B cell (primary cell): Measurements from ENCODE around the gene TRDN. TPM values are rescaled to one million over a fixed set of nuclear protein-coding genes. Genes with fewer than 3 reads are reported as not detected.

Experiments
- ATAC-seq: fragments of 200-7000 bp; cut with Tn5 transposase; one replicate; pipeline ENCODE4 v1.10.0; 2021; ENCODE audit warnings: low read depth, mild to moderate bottlenecking, moderate number of reproducible peaks, moderate library complexity
- CTCF ChIA-PET: fragments of 350-600 bp; sonication (Branson Sonifier 250); formaldehyde crosslinking; loops from one replicate; lab custom pipeline; 2021; ENCODE audit warnings: antibody characterized with exemption, inconsistent platforms; lab: Charles Lee
- POLR2A ChIA-PET: fragments of 350-600 bp; sonication (Branson Sonifier 250); formaldehyde crosslinking; loops from one replicate; lab custom pipeline; 2021; ENCODE audit warnings: antibody characterized with exemption; lab: Charles Lee
- DNase-seq: peaks from one replicate; pipeline ENCODE4 v3.0.0; 2013
- H2AFZ ChIP-seq: 2 replicates; pipeline ENCODE4 v1.6.1; 2012; ENCODE audit warnings: mild to moderate bottlenecking, low read depth, low read length; ENCODE audit not compliant: insufficient read depth, poor library complexity, severe bottlenecking
- H3K27ac ChIP-seq, 2 donors: 1 replicate in 1 of 2; 2 replicates in 1 of 2; pipeline ENCODE4 v1.5.1; 2012 to 2013; ENCODE audit warnings: low read length in 2 of 2, mild to moderate bottlenecking in 2 of 2, moderate library complexity in 1 of 2
- H3K27me3 ChIP-seq, 4 experiments: fragments of 200-600 bp in 1 of 4; sonication (generic) in 1 of 4; replicated peaks in 1 of 4; 1 replicate in 2 of 4; 2 replicates in 2 of 4; pipeline versions ENCODE4 v1.6.1 to v1.7.0; 2013 to 2016; ENCODE audit warnings: low read length in 3 of 4, mild to moderate bottlenecking in 2 of 4, mixed read lengths in 1 of 4, moderate library complexity in 1 of 4; ENCODE audit not compliant: insufficient read depth in 4 of 4, control insufficient read depth in 3 of 4; ENCODE audit errors: control extremely low read depth in 1 of 4
- H3K36me3 ChIP-seq, 2 experiments: replicated peaks in 1 of 2; 1 replicate in 1 of 2; 2 replicates in 1 of 2; pipeline versions ENCODE4 v1.6.1 to v1.7.1; 2013; ENCODE audit warnings: low read length in 1 of 2; ENCODE audit not compliant: insufficient read depth in 2 of 2, control insufficient read depth in 1 of 2; ENCODE audit errors: control extremely low read depth in 1 of 2, extremely low read depth in 1 of 2
- H3K4me1 ChIP-seq, 2 donors: fragments of 200-600 bp in 1 of 2; sonication (generic) in 1 of 2; 1 replicate in 1 of 2; 2 replicates in 1 of 2; pipeline versions ENCODE4 v1.5.1 to v1.6.1; 2013 to 2017; ENCODE audit warnings: low read length in 2 of 2; ENCODE audit not compliant: control insufficient read depth in 2 of 2, insufficient read depth in 2 of 2
- H3K4me2 ChIP-seq: replicated peaks from 2 replicates; pipeline ENCODE3; 2012; ENCODE audit warnings: mild to moderate bottlenecking, low read depth, low read length; ENCODE audit not compliant: poor library complexity, severe bottlenecking
- H3K4me3 ChIP-seq, 5 experiments: fragments of 200-600 bp in 1 of 5; sonication (generic) in 1 of 5; 1 replicate in 3 of 5; 2 replicates in 2 of 5; pipeline versions ENCODE4 v1.5.1 to v1.7.0; 2011 to 2016; ENCODE audit warnings: low read length in 4 of 5, mild to moderate bottlenecking in 4 of 5, low read depth in 2 of 5, control low read depth in 1 of 5, moderate library complexity in 1 of 5; ENCODE audit not compliant: insufficient read depth in 1 of 5; ENCODE audit errors: control extremely low read depth in 1 of 5, extremely low read depth in 1 of 5
- H3K79me2 ChIP-seq: fragments of 200-600 bp; sonication (generic); one replicate; pipeline ENCODE4 v1.6.0; 2016; ENCODE audit warnings: low read length; ENCODE audit not compliant: control insufficient read depth, insufficient read depth
- H3K9ac ChIP-seq: fragments of 200-600 bp; sonication (generic); 2 replicates; pipeline ENCODE4 v1.6.1; 2017; ENCODE audit warnings: mild to moderate bottlenecking, low read length, moderate library complexity
- H3K9me3 ChIP-seq, 3 donors: one replicate each; pipeline versions ENCODE4 v1.6.1 to v1.7.1; 2013; ENCODE audit warnings: low read length in 2 of 3; ENCODE audit not compliant: control insufficient read depth in 2 of 3, insufficient read depth in 1 of 3; ENCODE audit errors: control extremely low read depth in 1 of 3
- H4K20me1 ChIP-seq: 2 replicates; pipeline ENCODE4 v1.6.0; 2012; ENCODE audit warnings: mild to moderate bottlenecking, low read length; ENCODE audit not compliant: insufficient read depth, control insufficient read depth, poor library complexity, severe bottlenecking
- H3K27ac Mint-ChIP-seq: one replicate; pipeline ENCODE4 v1.8.0; 2021; ENCODE audit warnings: mixed read lengths
- H3K27me3 Mint-ChIP-seq: one replicate; pipeline ENCODE4 v1.8.0; 2021; ENCODE audit warnings: mixed read lengths
- H3K4me1 Mint-ChIP-seq: one replicate; pipeline ENCODE4 v1.8.0; 2021; ENCODE audit warnings: mixed read lengths
- H3K4me3 Mint-ChIP-seq: one replicate; pipeline ENCODE4 v1.8.0; 2021; ENCODE audit warnings: mixed read lengths
- H3K9me3 Mint-ChIP-seq: one replicate; pipeline ENCODE4 v1.8.0; 2022; ENCODE audit warnings: mixed read lengths; ENCODE audit not compliant: insufficient read depth
- EZH2 ChIP-seq: IDR thresholded peaks from 2 replicates; pipeline ENCODE4 v1.6.1; 2012; ENCODE audit warnings: borderline replicate concordance, low read depth, mild to moderate bottlenecking, moderate library complexity, low read length; ENCODE audit not compliant: insufficient read depth, poor library complexity, severe bottlenecking
- WGBS: methylation state at CpG from one replicate; pipeline ENCODE4 v1.1.5; 2013; ENCODE audit warnings: missing lambda C conversion rate; ENCODE audit not compliant: insufficient coverage; 5-methylcytosine and 5-hydroxymethylcytosine counted together
- intact Hi-C: fragments of 100-400 bp; cut with micrococcal nuclease; formaldehyde crosslinking; loops from one replicate; pipeline ENCODE4 v1.10.0; 2022
- polyA plus RNA-seq: library from polyadenylated mRNA; depleted of rRNA; stranded (reverse); fragments of >200 nt; gene quantifications from 2 replicates; pipeline ENCODE4 v1.2.3, GENCODE V29; 2012
- total RNA-seq, 2 donors: library from RNA; stranded (reverse); fragments of 120-200 nt in 1 of 2; gene quantifications; 1 replicate in 1 of 2; 2 replicates in 1 of 2; pipeline versions ENCODE4 v1.2.3 to v1.2.4, GENCODE V29; 2013 to 2022
- TF ChIP-seq, protein P1 (sequence below): fragments of 200-600 bp; IDR thresholded peaks from one replicate; pipeline ENCODE4 v1.8.0; 2022; ENCODE audit warnings: antibody characterized with exemption, mild to moderate bottlenecking

Gene TRDN
- total and polyA plus RNA-seq, 2 donors (not counting 1 experiment from before 2014, with no cell fraction given) = not detected

- DNase-seq = no peak
- H3K9ac ChIP-seq = no peak overlapping the region
- H4K20me1 ChIP-seq = no peaks in the 10 kb centered on the region
- H2AFZ ChIP-seq = no peak overlapping the region
- H3K9me3 ChIP-seq = no peaks in the 10 kb centered on the region
- H3K4me2 ChIP-seq = no peak overlapping the region
- Mint-ChIP-seq H3K4me1 (no peaks in the 10 kb centered on the region), H3K27ac (no peak overlapping the region), H3K27me3 (no peaks in the 10 kb centered on the region), H3K4me3 (no peak overlapping the region), H3K9me3 (peaks cover 3% of the 10 kb centered on the region)
- ChIA-PET CTCF (no interaction called here), POLR2A (no interaction called here)
- H3K27me3 ChIP-seq = no peaks in the 10 kb centered on the region
- ATAC-seq = no peak
- no peak for TF ChIP-seq EZH2
- TF ChIP-seq, protein P1, sequence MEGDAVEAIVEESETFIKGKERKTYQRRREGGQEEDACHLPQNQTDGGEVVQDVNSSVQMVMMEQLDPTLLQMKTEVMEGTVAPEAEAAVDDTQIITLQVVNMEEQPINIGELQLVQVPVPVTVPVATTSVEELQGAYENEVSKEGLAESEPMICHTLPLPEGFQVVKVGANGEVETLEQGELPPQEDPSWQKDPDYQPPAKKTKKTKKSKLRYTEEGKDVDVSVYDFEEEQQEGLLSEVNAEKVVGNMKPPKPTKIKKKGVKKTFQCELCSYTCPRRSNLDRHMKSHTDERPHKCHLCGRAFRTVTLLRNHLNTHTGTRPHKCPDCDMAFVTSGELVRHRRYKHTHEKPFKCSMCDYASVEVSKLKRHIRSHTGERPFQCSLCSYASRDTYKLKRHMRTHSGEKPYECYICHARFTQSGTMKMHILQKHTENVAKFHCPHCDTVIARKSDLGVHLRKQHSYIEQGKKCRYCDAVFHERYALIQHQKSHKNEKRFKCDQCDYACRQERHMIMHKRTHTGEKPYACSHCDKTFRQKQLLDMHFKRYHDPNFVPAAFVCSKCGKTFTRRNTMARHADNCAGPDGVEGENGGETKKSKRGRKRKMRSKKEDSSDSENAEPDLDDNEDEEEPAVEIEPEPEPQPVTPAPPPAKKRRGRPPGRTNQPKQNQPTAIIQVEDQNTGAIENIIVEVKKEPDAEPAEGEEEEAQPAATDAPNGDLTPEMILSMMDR = no peak
- no peak overlapping the region for H3K27ac ChIP-seq
- no peaks in the 10 kb centered on the region for H3K4me1 ChIP-seq
- no peak overlapping the region for H3K4me3 ChIP-seq
- H3K36me3 ChIP-seq = no peaks in the 10 kb centered on the region
- no peaks in the 10 kb centered on the region for H3K79me2 ChIP-seq
- intact Hi-C loops = no loop called here
These were observed 12.0 kb upstream of the TRDN start for GRCh38 chr6:123648723-123649122.

DNA sequence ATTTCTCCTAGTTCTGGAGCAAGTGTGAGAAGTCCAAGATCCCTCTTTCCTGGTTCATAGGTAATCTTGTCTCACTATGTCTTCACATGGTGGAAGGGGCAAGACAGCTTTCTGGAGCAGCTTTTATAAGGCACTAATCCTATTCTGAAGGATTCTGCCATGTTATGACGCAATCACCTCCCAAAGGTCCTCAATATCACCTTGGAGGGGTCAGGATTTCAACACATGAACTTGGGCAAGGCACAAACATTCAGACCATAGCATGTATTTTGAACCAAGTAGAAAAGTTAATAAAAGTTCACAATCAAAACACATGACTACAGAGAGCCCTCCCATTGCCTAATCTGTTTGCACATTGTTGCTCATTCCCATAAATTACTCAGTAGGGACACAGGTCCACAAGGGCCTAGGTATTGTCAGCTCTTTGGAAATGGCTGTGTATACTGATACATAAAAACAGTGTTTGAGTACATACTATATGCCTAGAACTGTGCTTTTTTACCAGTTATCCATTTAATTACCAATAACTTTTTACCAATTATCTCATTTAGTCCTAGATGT lies 11.3 kb upstream of the TRDN start:
- Histone ChIP-seq H3K4me1 (no peaks in the 10 kb centered on the region), H4K20me1 (no peaks in the 10 kb centered on the region), H3K4me2 (no peak overlapping the region), H3K4me3 (no peak overlapping the region), H3K79me2 (no peaks in the 10 kb centered on the region), H3K36me3 (no peaks in the 10 kb centered on the region), H3K27me3 (no peaks in the 10 kb centered on the region), H3K9ac (no peak overlapping the region), H2AFZ (no peak overlapping the region), H3K27ac (no peak overlapping the region), H3K9me3 (no peaks in the 10 kb centered on the region)
- DNase-seq (no peak), ATAC-seq (no peak)
- TF ChIP-seq, protein P1 = no peak
- no peak for TF ChIP-seq EZH2
- ChIA-PET CTCF (interaction anchor here (0.6 kb wide), 1 partner anchor 19 kb away, joined by 3 read pairs; no protein-coding TSS in a partner anchor), POLR2A (no interaction called here)
- Mint-ChIP-seq H3K27me3 (no peaks in the 10 kb centered on the region), H3K27ac (no peak overlapping the region), H3K4me1 (no peaks in the 10 kb centered on the region), H3K4me3 (no peak overlapping the region), H3K9me3 (peaks cover 3% of the 10 kb centered on the region)
- no CpG with 5 or more reads among the region's 1 CpG for WGBS
- intact Hi-C loops = no loop called here
